ENCODE data around the gene C5orf22. TPM values are rescaled to one million over a fixed set of nuclear protein-coding genes. Genes with fewer than 3 reads are reported as not detected.

Gene C5orf22
- total RNA-seq, 1 donor from 2014 or later: 22.9 TPM

DNA sequence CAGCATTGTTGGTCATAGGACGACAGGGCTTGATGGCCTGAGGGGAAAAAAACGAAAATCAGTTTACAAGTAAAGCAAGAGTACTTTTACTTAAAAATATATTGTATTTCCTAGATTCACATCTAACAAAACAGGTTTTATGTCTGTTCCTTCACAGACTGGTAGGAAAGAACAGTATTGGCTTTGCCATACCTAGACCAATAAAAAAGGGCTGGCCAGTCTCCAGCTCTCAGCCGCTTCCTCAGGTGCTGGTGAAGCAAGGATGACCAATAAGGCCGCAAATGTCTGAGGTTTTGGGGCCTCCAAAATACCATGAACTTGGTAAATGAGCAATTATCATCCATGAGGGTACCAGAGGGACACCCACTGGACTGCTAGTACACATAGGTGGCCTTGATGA is 36.8 kb upstream of the C5orf22 start:
- Mint-ChIP-seq H3K27ac (no peak overlapping the region), H3K4me3 (no peak overlapping the region), H3K4me1 (no peaks in the 10 kb centered on the region), H3K36me3 (peaks cover 59% of the 10 kb centered on the region), H3K9me3 (no peaks in the 10 kb centered on the region), H3K27me3 (ENCODE audit: low read depth) (no peaks in the 10 kb centered on the region)
- TF ChIP-seq, protein P1, sequence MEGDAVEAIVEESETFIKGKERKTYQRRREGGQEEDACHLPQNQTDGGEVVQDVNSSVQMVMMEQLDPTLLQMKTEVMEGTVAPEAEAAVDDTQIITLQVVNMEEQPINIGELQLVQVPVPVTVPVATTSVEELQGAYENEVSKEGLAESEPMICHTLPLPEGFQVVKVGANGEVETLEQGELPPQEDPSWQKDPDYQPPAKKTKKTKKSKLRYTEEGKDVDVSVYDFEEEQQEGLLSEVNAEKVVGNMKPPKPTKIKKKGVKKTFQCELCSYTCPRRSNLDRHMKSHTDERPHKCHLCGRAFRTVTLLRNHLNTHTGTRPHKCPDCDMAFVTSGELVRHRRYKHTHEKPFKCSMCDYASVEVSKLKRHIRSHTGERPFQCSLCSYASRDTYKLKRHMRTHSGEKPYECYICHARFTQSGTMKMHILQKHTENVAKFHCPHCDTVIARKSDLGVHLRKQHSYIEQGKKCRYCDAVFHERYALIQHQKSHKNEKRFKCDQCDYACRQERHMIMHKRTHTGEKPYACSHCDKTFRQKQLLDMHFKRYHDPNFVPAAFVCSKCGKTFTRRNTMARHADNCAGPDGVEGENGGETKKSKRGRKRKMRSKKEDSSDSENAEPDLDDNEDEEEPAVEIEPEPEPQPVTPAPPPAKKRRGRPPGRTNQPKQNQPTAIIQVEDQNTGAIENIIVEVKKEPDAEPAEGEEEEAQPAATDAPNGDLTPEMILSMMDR (IDR thresholded peaks at IDR 0.05; ENCODE audit: unreplicated experiment): no peak
- DNase-seq (ENCODE audit: low spot score in 2 of 2, unreplicated experiment in 2 of 2): no peak

DNA sequence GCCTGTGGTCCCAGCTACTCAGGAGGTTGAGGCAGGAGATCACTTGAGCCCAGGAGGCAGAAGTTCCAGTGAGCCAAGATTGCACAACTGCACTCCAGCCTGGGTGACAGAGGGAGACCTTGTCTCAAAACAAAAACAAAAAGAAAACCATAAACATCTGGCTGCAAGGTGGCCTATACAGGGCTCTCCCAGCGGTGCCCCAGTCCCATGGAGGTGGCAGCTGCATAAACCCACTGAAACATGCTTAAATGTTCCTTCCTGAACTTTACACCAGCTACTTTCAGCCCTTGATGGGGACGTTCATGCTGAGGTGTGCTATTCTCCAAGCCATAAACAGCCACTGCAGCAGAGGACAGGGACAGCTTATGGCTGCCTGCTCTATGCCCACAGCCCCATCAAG is 35.8 kb upstream of the C5orf22 start:
- no peak for DNase-seq (ENCODE audit: low spot score in 2 of 2, unreplicated experiment in 2 of 2)
- H3K27ac Mint-ChIP-seq: no peak overlapping the region
- no peaks in the 10 kb centered on the region for H3K9me3 Mint-ChIP-seq
- H3K4me3 Mint-ChIP-seq: no peak overlapping the region
- no peaks in the 10 kb centered on the region for H3K4me1 Mint-ChIP-seq
- TF ChIP-seq, protein P1 (IDR thresholded peaks at IDR 0.05; ENCODE audit: unreplicated experiment): no peak
- no peaks in the 10 kb centered on the region for H3K27me3 Mint-ChIP-seq (ENCODE audit: low read depth)
- H3K36me3 Mint-ChIP-seq: peaks cover 55% of the 10 kb centered on the region

DNA sequence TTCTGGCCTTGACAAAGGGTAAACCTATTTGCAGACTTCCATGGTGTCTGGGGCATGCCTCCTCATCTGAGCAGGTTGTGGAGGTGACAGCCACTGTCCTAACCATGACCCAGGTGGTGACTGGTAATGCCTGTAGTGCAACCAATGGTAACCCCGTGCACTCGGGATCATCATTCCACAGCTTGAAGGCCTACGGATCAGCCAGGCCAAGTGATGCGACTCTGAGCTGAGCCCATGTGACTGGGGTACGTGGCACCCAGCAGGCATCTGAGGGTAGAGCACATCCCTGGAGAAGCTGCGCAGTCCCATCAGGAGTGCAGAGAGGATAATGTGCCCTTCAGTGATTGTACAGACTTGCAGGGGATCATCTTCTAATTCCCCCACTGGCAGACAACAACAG is 35.2 kb upstream of the C5orf22 start:
- no peak overlapping the region for H3K4me3 Mint-ChIP-seq
- no peak overlapping the region for H3K27ac Mint-ChIP-seq
- DNase-seq (ENCODE audit: low spot score in 2 of 2, unreplicated experiment in 2 of 2): no peak
- H3K27me3 Mint-ChIP-seq (ENCODE audit: low read depth): no peaks in the 10 kb centered on the region
- TF ChIP-seq, protein P1 (IDR thresholded peaks at IDR 0.05; ENCODE audit: unreplicated experiment): no peak
- H3K4me1 Mint-ChIP-seq: no peaks in the 10 kb centered on the region
- peaks cover 55% of the 10 kb centered on the region for H3K36me3 Mint-ChIP-seq
- H3K9me3 Mint-ChIP-seq: no peaks in the 10 kb centered on the region

DNA sequence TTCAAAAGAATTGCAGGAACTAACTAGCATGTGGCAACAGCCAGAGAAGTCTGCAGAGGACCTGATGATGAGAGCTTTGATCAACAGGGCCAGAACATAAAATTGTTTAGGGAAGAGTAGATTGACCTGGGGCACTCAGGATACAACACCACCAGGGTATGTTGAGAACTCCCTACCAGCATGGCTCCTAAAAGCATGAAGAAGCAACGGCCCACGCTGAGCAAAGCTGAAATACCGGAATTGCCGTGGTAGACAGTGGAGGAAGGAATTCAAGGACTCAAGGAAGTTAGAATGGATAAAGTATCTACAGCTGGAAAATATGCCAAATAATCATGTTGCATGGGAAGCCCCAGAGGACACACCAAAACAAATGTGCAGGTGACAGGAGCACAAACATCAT is 31.8 kb upstream of the C5orf22 start:
- Mint-ChIP-seq H3K9me3 (no peaks in the 10 kb centered on the region), H3K36me3 (peaks cover 64% of the 10 kb centered on the region), H3K4me1 (no peaks in the 10 kb centered on the region), H3K4me3 (no peak overlapping the region), H3K27ac (no peak overlapping the region), H3K27me3 (ENCODE audit: low read depth) (no peaks in the 10 kb centered on the region)
- no peak for DNase-seq (ENCODE audit: low spot score in 2 of 2, unreplicated experiment in 2 of 2)
- TF ChIP-seq, protein P1 (IDR thresholded peaks at IDR 0.05; ENCODE audit: unreplicated experiment): no peak

DNA sequence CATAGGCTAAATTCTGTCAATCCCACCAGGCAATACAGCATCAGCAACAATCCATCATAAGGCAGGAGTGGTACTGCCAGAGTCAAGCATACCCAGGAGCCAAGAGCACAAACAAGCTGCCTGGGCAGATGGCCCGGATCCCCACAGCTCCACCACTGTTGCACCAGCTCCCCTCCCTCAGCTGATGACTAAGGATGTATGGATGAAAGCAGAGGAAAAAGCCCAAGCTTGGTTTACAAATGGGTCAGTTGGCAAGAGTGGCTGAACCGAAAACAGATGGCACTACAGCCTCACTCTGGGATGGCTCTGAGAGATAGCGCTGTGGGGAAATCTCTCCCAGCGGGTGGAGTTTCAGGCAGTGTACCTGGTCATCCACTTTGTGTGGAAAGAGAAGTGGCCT is 29.6 kb upstream of the C5orf22 start:
- H3K27ac Mint-ChIP-seq: no peak overlapping the region
- no peaks in the 10 kb centered on the region for H3K27me3 Mint-ChIP-seq (ENCODE audit: low read depth)
- H3K9me3 Mint-ChIP-seq: no peaks in the 10 kb centered on the region
- no peak overlapping the region for H3K4me3 Mint-ChIP-seq
- TF ChIP-seq, protein P1 (IDR thresholded peaks at IDR 0.05; ENCODE audit: unreplicated experiment): no peak
- DNase-seq (ENCODE audit: low spot score in 2 of 2, unreplicated experiment in 2 of 2): no peak
- H3K4me1 Mint-ChIP-seq: no peaks in the 10 kb centered on the region
- peaks cover 59% of the 10 kb centered on the region for H3K36me3 Mint-ChIP-seq

DNA sequence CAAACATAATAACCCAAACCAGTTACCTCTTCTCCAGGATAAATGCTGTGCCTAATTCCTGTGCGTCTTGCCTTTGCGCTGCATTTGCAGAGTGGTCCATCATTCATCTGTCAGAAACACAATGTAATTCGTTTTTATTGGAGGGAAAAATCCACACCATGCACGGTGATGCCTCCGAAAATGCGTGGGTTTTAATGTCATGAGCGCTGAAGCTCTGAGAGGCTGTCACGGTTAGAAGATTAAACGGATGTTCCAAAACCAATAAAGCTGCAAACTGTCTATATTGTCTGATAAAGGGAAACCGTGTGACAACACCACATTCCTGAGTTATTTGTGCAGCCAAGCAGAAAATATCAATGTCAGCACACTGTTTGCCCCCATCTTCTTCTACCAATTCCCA is 27.6 kb upstream of the C5orf22 start:
- no peaks in the 10 kb centered on the region for H3K4me1 Mint-ChIP-seq

More for the DNA sequence above, 27.6 kb upstream of the C5orf22 start:
- H3K27me3 Mint-ChIP-seq (ENCODE audit: low read depth): no peaks in the 10 kb centered on the region
- no peaks in the 10 kb centered on the region for H3K9me3 Mint-ChIP-seq
- TF ChIP-seq, protein P1 (IDR thresholded peaks at IDR 0.05; ENCODE audit: unreplicated experiment): no peak
- H3K36me3 Mint-ChIP-seq: peaks cover 55% of the 10 kb centered on the region
- H3K27ac Mint-ChIP-seq: no peak overlapping the region
- no peak overlapping the region for H3K4me3 Mint-ChIP-seq
- DNase-seq (ENCODE audit: low spot score in 2 of 2, unreplicated experiment in 2 of 2): no peak
